A549 (cell line): ENCODE data around the gene RNU5D-1. TPM values are rescaled to one million over a fixed set of nuclear protein-coding genes. Genes with fewer than 3 reads are reported as not detected.
A peak's percentile ranks its signal among the peaks of the same experiment; 100 is the strongest.

Experiments used
- ATAC-seq, 2 experiments: fragments of 200-7000 bp in 1 of 2; fragments of >200 bp in 1 of 2; cut with Nextera tagmentation in 1 of 2; cut with Tn5 transposase in 1 of 2; 3 replicates each; pipeline versions ENCODE4 v1.8.0 to v1.9.1; 2018 to 2020; ENCODE audit warnings: mild to moderate bottlenecking in 1 of 2, moderate library complexity in 1 of 2
- CTCF ChIA-PET: fragments of 300-600 bp; sonication (Branson Sonifier 250); formaldehyde crosslinking; extraction: SDS; loops from one replicate; lab custom pipeline; 2021; ENCODE audit warnings: antibody characterized with exemption, inconsistent platforms; lab: Yijun Ruan, JAX
- POLR2A ChIA-PET: fragments of 350-600 bp; formaldehyde crosslinking; extraction: SDS; loops from one replicate; lab custom pipeline; 2021; ENCODE audit warnings: antibody characterized with exemption, inconsistent platforms; lab: Yijun Ruan, JAX
- DNase-seq, 2 experiments: peaks; one replicate each; pipeline versions ENCODE4 v3.0.0 to v3.0.0-alpha.2; 2011 to 2016; ENCODE audit warnings: low read depth in 1 of 2, low spot score in 1 of 2
- FAIRE-seq: peaks from 2 replicates; lab custom pipeline; 2011; peaks lifted over from hg19 to GRCh38; lab: Jason Lieb, UNC
- H3K27ac ChIP-seq, 2 experiments: fragments of >200 bp; sonication (Bioruptor Twin); formaldehyde crosslinking; 3 replicates each; pipeline ENCODE4 v1.5.1; 2016 to 2017
- H3K4me1 ChIP-seq: fragments of >200 bp; sonication (Bioruptor Twin); formaldehyde crosslinking; 3 replicates; pipeline ENCODE4 v1.6.1; 2016
- H3K4me2 ChIP-seq: fragments of >200 bp; sonication (Bioruptor Twin); formaldehyde crosslinking; 3 replicates; pipeline ENCODE4 v1.6.1; 2016
- H3K4me3 ChIP-seq: fragments of >200 bp; sonication (Bioruptor Twin); formaldehyde crosslinking; 3 replicates; pipeline ENCODE4 v1.5.1; 2016
- H3K9me3 ChIP-seq: fragments of >200 bp; sonication (Bioruptor Twin); formaldehyde crosslinking; 3 replicates; pipeline ENCODE4 v1.6.1; 2016
- CBX8 ChIP-seq: fragments of 200-600 bp; sonication (generic); IDR thresholded peaks from 2 replicates; pipeline ENCODE4 v1.6.1; 2016
- EHMT2 ChIP-seq: fragments of 200-600 bp; sonication (generic); IDR thresholded peaks from 2 replicates; pipeline ENCODE4 v1.6.1; 2016; ENCODE audit warnings: antibody characterized with exemption, low read depth, mild to moderate bottlenecking, moderate library complexity
- FOSL2 ChIP-seq, 2 experiments: fragments of 450-650 bp in 1 of 2; fragments of >200 bp in 1 of 2; sonication (Bioruptor Twin) in 1 of 2; formaldehyde crosslinking; IDR thresholded peaks; 2 replicates each; pipeline versions ENCODE4 v1.5.0 to v1.6.1; 2016 to 2020; ENCODE audit warnings: mild to moderate bottlenecking in 1 of 2, moderate library complexity in 1 of 2
- FOXS1 ChIP-seq: fragments of 250-450 bp; sonication (Bioruptor Pico); IDR thresholded peaks from 2 replicates; pipeline ENCODE4 v1.5.0; 2020; ENCODE audit warnings: mild to moderate bottlenecking, moderate library complexity
- GATA3 ChIP-seq: IDR thresholded peaks from 2 replicates; pipeline ENCODE4 v1.6.1; 2012; ENCODE audit warnings: borderline replicate concordance
- HOXB5 ChIP-seq: fragments of 250-450 bp; sonication (Bioruptor Pico); IDR thresholded peaks from 2 replicates; pipeline ENCODE4 v1.5.0; 2020; ENCODE audit warnings: mild to moderate bottlenecking, moderate library complexity
- JUN ChIP-seq, 2 experiments: fragments of >200 bp; sonication (Bioruptor Twin); formaldehyde crosslinking; IDR thresholded peaks; 2 replicates in 1 of 2; 3 replicates in 1 of 2; pipeline ENCODE4 v1.6.1; 2016 to 2017
- NR3C1 ChIP-seq: fragments of >200 bp; sonication (Bioruptor Twin); formaldehyde crosslinking; IDR thresholded peaks from 3 replicates; pipeline ENCODE4 v1.6.1; 2017
- PHF8 ChIP-seq: fragments of 200-600 bp; sonication (generic); IDR thresholded peaks from 2 replicates; pipeline ENCODE4 v1.6.1; 2016; ENCODE audit warnings: low read depth, mild to moderate bottlenecking, antibody characterized with exemption, moderate library complexity, borderline replicate concordance
- ZC3H11A ChIP-seq: fragments of 450-650 bp; IDR thresholded peaks from 2 replicates; pipeline ENCODE4 v1.6.1; 2014; ENCODE audit warnings: antibody characterized with exemption, mild to moderate bottlenecking
- ZFP36 ChIP-seq: fragments of 450-650 bp; IDR thresholded peaks from 2 replicates; pipeline ENCODE4 v1.6.1; 2014; ENCODE audit warnings: borderline replicate concordance; ENCODE audit not compliant: partially characterized antibody
- WGBS: methylation state at CpG from one replicate; pipeline ENCODE4 v1.1.6; 2017; ENCODE audit errors: missing lambda C conversion rate; 5-methylcytosine and 5-hydroxymethylcytosine counted together
- polyA plus RNA-seq, 4 experiments: library from polyadenylated mRNA; depleted of rRNA in 3 of 4; stranded (reverse); fragments of >200 nt; fragmentation: RNase III in 1 of 4; extraction: RNeasy Plus Mini Kit Qiagen cat#74134 plus additional on column Dnase treatment in 1 of 4; gene quantifications; 2 replicates in 3 of 4; 3 replicates in 1 of 4; pipeline ENCODE4 v1.2.3, GENCODE V29; 2011 to 2017
- TF ChIP-seq, protein P1 (sequence below): IDR thresholded peaks from 2 replicates; pipeline ENCODE4 v1.6.1; 2012; ENCODE audit warnings: low read depth, borderline replicate concordance
- TF ChIP-seq, protein P2 (sequence below): fragments of 200-600 bp; sonication (generic); IDR thresholded peaks from 2 replicates; pipeline ENCODE4 v1.6.1; 2016; ENCODE audit warnings: antibody characterized with exemption, mild to moderate bottlenecking, moderate library complexity
- TF ChIP-seq, protein P3 (sequence below): fragments of >200 bp; sonication (Bioruptor Twin); formaldehyde crosslinking; IDR thresholded peaks from 3 replicates; pipeline ENCODE4 v1.5.1; 2016
- TF ChIP-seq, protein P4 (sequence below): fragments of 450-650 bp; IDR thresholded peaks from 2 replicates; pipeline ENCODE4 v1.6.1; 2014; ENCODE audit warnings: antibody characterized with exemption

RNU5D-1 gene
- polyA plus RNA-seq, 2 of the 4 experiments (the other 2 are of a cell fraction) = not detected

DNA sequence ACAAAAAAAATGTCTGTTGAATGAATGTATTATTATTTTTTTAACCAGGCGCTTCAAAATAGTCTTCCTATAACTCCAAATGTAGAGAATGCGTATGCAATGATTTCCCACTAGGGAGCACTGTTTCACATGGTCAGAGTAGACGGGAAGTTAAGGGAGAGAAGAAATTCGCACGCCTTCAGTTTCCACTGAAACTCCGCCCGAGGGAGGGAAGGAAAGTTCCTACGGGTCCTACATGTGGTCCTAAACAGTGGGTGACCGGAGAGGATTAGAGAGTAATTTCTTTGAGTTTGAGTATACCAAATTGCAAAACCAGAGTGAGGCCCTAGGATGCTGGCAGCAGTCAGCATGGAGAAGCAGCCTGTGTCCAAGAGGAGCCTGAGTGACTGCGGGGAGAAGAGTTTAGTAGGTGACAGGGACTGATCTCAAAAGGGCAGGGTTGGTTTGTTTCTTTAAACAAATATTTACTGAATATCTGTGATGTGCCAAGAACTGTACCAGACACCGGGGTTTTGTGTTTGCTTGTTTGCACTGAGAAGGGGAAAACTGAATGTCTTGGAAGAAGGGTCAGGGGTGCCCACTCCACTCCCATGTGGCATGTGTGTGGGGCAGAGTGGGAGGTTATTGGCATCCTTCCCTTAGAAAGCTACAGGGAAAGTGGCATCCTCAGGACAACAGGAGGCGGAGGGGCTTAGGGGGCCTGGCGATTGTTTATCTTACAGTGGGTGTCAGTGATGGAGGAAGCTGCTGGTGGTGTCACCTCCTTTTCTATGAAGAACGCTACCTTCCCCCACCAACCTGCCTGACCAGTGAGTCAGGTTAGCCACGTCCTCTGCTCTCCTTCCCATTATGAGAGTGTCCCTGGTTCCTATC lies 22.8 kb downstream of the RNU5D-1 start (continued):
- TF ChIP-seq, protein P1, sequence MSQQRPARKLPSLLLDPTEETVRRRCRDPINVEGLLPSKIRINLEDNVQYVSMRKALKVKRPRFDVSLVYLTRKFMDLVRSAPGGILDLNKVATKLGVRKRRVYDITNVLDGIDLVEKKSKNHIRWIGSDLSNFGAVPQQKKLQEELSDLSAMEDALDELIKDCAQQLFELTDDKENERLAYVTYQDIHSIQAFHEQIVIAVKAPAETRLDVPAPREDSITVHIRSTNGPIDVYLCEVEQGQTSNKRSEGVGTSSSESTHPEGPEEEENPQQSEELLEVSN = peak; percentile 22; the same call in 1 of the 2 replicates

DNA sequence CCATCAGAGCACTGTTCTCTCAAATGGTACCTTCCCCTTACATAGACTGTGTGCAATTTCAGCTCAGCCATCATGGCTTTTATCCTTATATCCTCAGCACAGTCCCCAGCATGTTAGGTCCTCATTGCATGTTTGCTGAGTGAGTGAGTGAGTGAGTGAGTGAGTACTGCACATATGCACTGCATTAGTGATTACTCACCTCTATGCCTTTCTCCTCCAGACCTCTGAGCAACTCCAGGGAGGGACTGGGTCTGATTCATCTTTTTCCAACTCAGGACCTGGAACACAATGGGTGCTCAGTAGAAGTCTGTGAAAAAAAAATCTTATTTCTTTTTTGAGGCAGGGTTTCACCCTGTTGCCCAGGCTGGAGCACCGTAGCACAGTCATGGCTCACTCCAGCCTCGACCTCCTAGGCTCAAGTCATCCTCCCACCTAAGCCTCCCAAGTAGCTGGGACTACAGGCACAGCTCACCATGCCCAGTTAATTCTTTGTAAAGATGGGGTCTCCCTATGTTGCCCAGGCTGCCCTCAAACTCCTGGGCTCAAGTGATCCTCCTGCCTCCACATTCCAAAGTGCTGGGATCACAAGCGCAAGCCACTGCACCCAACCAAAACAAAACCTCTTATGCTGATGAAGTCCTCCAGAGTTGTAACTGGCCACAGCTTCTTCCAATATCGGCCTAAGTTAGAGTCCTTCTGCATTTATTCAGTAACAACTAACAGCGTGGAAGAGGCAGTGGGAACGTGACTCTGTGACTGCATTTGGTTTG lies 23.7 kb downstream of the RNU5D-1 start:
- 41% methylated on average over 6 of the region's 6 CpGs for WGBS
- H3K4me2 ChIP-seq = peak overlapping the region; percentile 73
- peak; percentile 70 to 76 for DNase-seq
- POLR2A ChIA-PET = interaction anchor here (0.5 to 3.8 kb wide), 4 partner anchors 8 to 33 kb away, joined by 3 to 27 read pairs (median 3); partner anchors contain the start of gene TMEM53
- H3K4me3 ChIP-seq = 0 out of 3 replicates have a peak overlapping the region, but pooled peaks have one; percentile 17
- TF ChIP-seq, protein P2, sequence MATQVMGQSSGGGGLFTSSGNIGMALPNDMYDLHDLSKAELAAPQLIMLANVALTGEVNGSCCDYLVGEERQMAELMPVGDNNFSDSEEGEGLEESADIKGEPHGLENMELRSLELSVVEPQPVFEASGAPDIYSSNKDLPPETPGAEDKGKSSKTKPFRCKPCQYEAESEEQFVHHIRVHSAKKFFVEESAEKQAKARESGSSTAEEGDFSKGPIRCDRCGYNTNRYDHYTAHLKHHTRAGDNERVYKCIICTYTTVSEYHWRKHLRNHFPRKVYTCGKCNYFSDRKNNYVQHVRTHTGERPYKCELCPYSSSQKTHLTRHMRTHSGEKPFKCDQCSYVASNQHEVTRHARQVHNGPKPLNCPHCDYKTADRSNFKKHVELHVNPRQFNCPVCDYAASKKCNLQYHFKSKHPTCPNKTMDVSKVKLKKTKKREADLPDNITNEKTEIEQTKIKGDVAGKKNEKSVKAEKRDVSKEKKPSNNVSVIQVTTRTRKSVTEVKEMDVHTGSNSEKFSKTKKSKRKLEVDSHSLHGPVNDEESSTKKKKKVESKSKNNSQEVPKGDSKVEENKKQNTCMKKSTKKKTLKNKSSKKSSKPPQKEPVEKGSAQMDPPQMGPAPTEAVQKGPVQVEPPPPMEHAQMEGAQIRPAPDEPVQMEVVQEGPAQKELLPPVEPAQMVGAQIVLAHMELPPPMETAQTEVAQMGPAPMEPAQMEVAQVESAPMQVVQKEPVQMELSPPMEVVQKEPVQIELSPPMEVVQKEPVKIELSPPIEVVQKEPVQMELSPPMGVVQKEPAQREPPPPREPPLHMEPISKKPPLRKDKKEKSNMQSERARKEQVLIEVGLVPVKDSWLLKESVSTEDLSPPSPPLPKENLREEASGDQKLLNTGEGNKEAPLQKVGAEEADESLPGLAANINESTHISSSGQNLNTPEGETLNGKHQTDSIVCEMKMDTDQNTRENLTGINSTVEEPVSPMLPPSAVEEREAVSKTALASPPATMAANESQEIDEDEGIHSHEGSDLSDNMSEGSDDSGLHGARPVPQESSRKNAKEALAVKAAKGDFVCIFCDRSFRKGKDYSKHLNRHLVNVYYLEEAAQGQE = no peak
- no peak for TF ChIP-seq NR3C1
- no peak for TF ChIP-seq PHF8
- 0 out of 2 replicates have a peak, but pooled peaks have one; percentile 32 for TF ChIP-seq FOSL2 (IDR thresholded peaks at IDR 0.05)
- peak; percentile 75 for TF ChIP-seq FOSL2 (CRISPR knock-in tag; IDR thresholded peaks at IDR 0.05)
- TF ChIP-seq JUN (IDR thresholded peaks at IDR 0.05) = 0 out of 5 replicates have a peak, but pooled peaks of 1 of the 2 experiments have one; percentile 22
- CTCF ChIA-PET = interaction anchor here (0.6 to 3.6 kb wide), 11 partner anchors 8 to 124 kb away, joined by 3 to 12 read pairs (median 4); partner anchors contain the start of gene RNU5D-1
- H3K4me1 ChIP-seq = peaks cover 29% of the 10 kb centered on the region
- no peaks in the 10 kb centered on the region for H3K9me3 ChIP-seq
- peak overlapping the region; percentile 84 to 93 for H3K27ac ChIP-seq
- ATAC-seq = peak; percentile 95 to 97
- FAIRE-seq = no peak

DNA sequence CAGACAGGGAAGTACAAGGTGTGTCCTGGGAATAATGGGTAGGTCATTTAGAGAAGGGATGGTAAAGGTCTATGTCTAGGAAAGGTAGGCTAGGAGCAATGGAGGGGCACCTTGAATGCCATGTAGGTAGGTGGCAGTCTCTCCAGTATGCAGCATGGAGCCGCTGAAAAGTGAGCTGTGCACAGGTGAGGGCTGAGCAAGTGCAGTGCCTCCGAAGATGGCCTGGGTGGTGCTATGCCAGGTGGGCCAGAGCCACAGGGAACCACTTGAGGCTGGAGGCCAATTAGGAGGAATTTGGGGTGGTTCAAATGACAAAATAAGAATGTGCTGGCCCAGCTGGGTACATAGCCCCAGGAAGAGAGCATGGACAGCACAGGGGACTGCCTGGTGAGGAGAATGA lies 25.0 kb downstream of the RNU5D-1 start:
- POLR2A ChIA-PET = interaction anchor here (3.8 kb wide), 1 partner anchor 16 kb away, joined by 27 read pairs; no protein-coding TSS in a partner anchor

More for the DNA sequence above, 25.0 kb downstream of the RNU5D-1 start:
- CTCF ChIA-PET = interaction anchor here (1.2 to 3.6 kb wide), 3 partner anchors 9 to 53 kb away, joined by 4 to 12 read pairs (median 12); no protein-coding TSS in a partner anchor
- no peak for DNase-seq
- TF ChIP-seq GATA3 = no peak
- no peak for TF ChIP-seq ZC3H11A
- no peak for TF ChIP-seq FOXS1 (CRISPR knock-in tag)
- TF ChIP-seq EHMT2 = no peak
- TF ChIP-seq, protein P3, sequence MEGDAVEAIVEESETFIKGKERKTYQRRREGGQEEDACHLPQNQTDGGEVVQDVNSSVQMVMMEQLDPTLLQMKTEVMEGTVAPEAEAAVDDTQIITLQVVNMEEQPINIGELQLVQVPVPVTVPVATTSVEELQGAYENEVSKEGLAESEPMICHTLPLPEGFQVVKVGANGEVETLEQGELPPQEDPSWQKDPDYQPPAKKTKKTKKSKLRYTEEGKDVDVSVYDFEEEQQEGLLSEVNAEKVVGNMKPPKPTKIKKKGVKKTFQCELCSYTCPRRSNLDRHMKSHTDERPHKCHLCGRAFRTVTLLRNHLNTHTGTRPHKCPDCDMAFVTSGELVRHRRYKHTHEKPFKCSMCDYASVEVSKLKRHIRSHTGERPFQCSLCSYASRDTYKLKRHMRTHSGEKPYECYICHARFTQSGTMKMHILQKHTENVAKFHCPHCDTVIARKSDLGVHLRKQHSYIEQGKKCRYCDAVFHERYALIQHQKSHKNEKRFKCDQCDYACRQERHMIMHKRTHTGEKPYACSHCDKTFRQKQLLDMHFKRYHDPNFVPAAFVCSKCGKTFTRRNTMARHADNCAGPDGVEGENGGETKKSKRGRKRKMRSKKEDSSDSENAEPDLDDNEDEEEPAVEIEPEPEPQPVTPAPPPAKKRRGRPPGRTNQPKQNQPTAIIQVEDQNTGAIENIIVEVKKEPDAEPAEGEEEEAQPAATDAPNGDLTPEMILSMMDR = no peak
- TF ChIP-seq ZFP36 = no peak
- TF ChIP-seq, protein P4, sequence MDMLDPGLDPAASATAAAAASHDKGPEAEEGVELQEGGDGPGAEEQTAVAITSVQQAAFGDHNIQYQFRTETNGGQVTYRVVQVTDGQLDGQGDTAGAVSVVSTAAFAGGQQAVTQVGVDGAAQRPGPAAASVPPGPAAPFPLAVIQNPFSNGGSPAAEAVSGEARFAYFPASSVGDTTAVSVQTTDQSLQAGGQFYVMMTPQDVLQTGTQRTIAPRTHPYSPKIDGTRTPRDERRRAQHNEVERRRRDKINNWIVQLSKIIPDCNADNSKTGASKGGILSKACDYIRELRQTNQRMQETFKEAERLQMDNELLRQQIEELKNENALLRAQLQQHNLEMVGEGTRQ = no peak
- TF ChIP-seq HOXB5 = no peak
- no peak for TF ChIP-seq CBX8
- no peak for TF ChIP-seq NR3C1
- no peaks in the 10 kb centered on the region for H3K9me3 ChIP-seq
- peak overlapping the region; percentile 84 to 93 for H3K27ac ChIP-seq
- no peak overlapping the region for H3K4me2 ChIP-seq
- no peak overlapping the region for H3K4me3 ChIP-seq
- peaks cover 38% of the 10 kb centered on the region for H3K4me1 ChIP-seq
- WGBS = 88% methylated on average over 2 of the region's 2 CpGs
- ATAC-seq = no peak
- FAIRE-seq = no peak
